OCI-LY7 (cell line): ENCODE results near the gene FAM171A2. TPM values are rescaled to one million over a fixed set of nuclear protein-coding genes. Genes with fewer than 3 reads are reported as not detected.

Source experiments
- BruUV-seq: library from RNA; stranded (reverse); fragments of 400-500 nt; replicated peaks from 2 replicates; lab custom pipeline; 2021; lab: Mats Ljungman, UMichigan
- CTCF ChIA-PET: fragments of 300-600 bp; sonication (Branson Sonifier 250); formaldehyde crosslinking; loops from one replicate; lab custom pipeline; 2022; ENCODE audit warnings: antibody characterized with exemption; ENCODE audit not compliant: unreplicated experiment; lab: Charles Lee
- POLR2A ChIA-PET: fragments of 300-600 bp; sonication (Branson Sonifier 250); formaldehyde crosslinking; loops from one replicate; lab custom pipeline; 2022; ENCODE audit warnings: antibody characterized with exemption; lab: Charles Lee
- DNase-seq: peaks from one replicate; pipeline ENCODE4 v3.0.0-alpha.2; 2015; ENCODE audit warnings: low spot score
- H2AFZ ChIP-seq: fragments of 200-600 bp; sonication (generic), shearing (Covaris generic); 2 replicates; pipeline ENCODE4 v1.6.1; 2014; ENCODE audit warnings: mild to moderate bottlenecking, antibody characterized with exemption, low read length, moderate library complexity
- H3K27ac ChIP-seq: fragments of 200-600 bp; sonication (generic); 2 replicates; pipeline ENCODE4 v1.5.1; 2014; ENCODE audit warnings: mixed run types, low read depth, mild to moderate bottlenecking, moderate library complexity, low read length, inconsistent platforms; ENCODE audit not compliant: poor library complexity, severe bottlenecking
- H3K36me3 ChIP-seq: fragments of 200-600 bp; sonication (generic); 2 replicates; pipeline ENCODE4 v1.6.1; 2014; ENCODE audit warnings: mild to moderate bottlenecking, antibody characterized with exemption, low read length, moderate library complexity, mixed read lengths; ENCODE audit not compliant: insufficient read depth
- H3K4me1 ChIP-seq: fragments of 200-600 bp; sonication (generic); 2 replicates; pipeline ENCODE4 v1.5.1; 2014; ENCODE audit warnings: mild to moderate bottlenecking, low read length; ENCODE audit not compliant: insufficient read depth, poor library complexity, severe bottlenecking
- H3K4me2 ChIP-seq: fragments of 200-600 bp; sonication (generic); 2 replicates; pipeline ENCODE4 v1.6.1; 2014; ENCODE audit warnings: mild to moderate bottlenecking, low read length
- H3K4me3 ChIP-seq: fragments of 200-600 bp; sonication (generic); 2 replicates; pipeline ENCODE4 v1.5.1; 2014; ENCODE audit warnings: mild to moderate bottlenecking, low read depth, low read length; ENCODE audit not compliant: poor library complexity, severe bottlenecking
- H3K79me2 ChIP-seq: fragments of 200-600 bp; sonication (generic); 2 replicates; pipeline ENCODE4 v1.6.1; 2016; ENCODE audit warnings: low read depth, mild to moderate bottlenecking, low read length, moderate library complexity, mixed read lengths; ENCODE audit not compliant: insufficient read depth
- H3K9me2 ChIP-seq: fragments of 200-600 bp; sonication (generic); 2 replicates; pipeline ENCODE4 v1.6.1; 2016; ENCODE audit warnings: mild to moderate bottlenecking, low read length, mixed read lengths; ENCODE audit not compliant: insufficient read depth
- H3K9me3 ChIP-seq: fragments of 200-600 bp; sonication (generic); 2 replicates; pipeline ENCODE4 v1.6.1; 2014; ENCODE audit warnings: mild to moderate bottlenecking, mixed run types, low read length, mixed read lengths
- H4K20me1 ChIP-seq: fragments of 200-600 bp; sonication (generic); 2 replicates; pipeline ENCODE4 v1.6.1; 2014; ENCODE audit warnings: mild to moderate bottlenecking, antibody characterized with exemption, low read length, moderate library complexity, mixed read lengths; ENCODE audit not compliant: insufficient read depth
- CTCF ChIP-seq: fragments of 200-600 bp; sonication (generic); conservative IDR thresholded peaks from 2 replicates; pipeline ENCODE4 v1.5.1; 2014; ENCODE audit warnings: mild to moderate bottlenecking, antibody characterized with exemption, low read length, moderate library complexity, mixed read lengths
- EZH2phosphoT487 ChIP-seq: fragments of 200-600 bp; sonication (generic); IDR thresholded peaks from 2 replicates; pipeline ENCODE4 v1.6.1; 2018; ENCODE audit warnings: low read depth, borderline replicate concordance, mild to moderate bottlenecking, mixed run types, antibody characterized with exemption, low read length, moderate library complexity, mixed read lengths
- intact Hi-C: fragments of 100-400 bp; cut with micrococcal nuclease; formaldehyde crosslinking; loops from one replicate; pipeline ENCODE4 v1.10.0; 2022; ENCODE audit not compliant: unreplicated experiment
- total RNA-seq, 2 experiments: library from RNA; depleted of rRNA in 1 of 2; stranded (reverse); fragments of >200 nt in 1 of 2; shearing (Covaris generic) in 1 of 2; gene quantifications; 2 replicates each; pipeline ENCODE4 v1.2.3, GENCODE V29; 2014 to 2022

Gene FAM171A2
- total RNA-seq, 2 experiments from 2014 or later: 3.4 to 4.6 TPM

- no peak overlapping the region for H3K4me3 ChIP-seq
- no peak for DNase-seq
- H4K20me1 ChIP-seq: no peaks in the 10 kb centered on the region
- BruUV-seq: no TSS peak
- H3K4me1 ChIP-seq: no peaks in the 10 kb centered on the region
- H2AFZ ChIP-seq: no peak overlapping the region
- peaks cover 41% of the 10 kb centered on the region for H3K36me3 ChIP-seq
- ChIA-PET CTCF (no interaction called here), POLR2A (no interaction called here)
- H3K27ac ChIP-seq: no peak overlapping the region
- no peaks in the 10 kb centered on the region for H3K79me2 ChIP-seq
- H3K9me2 ChIP-seq: no peaks in the 10 kb centered on the region
- H3K4me2 ChIP-seq: no peak overlapping the region
- no peaks in the 10 kb centered on the region for H3K9me3 ChIP-seq
- TF ChIP-seq CTCF: no peak
- no peak for TF ChIP-seq EZH2phosphoT487
- intact Hi-C loops: no loop called here
Measured at GRCh38 chr17:44318077-44318892, 45.4 kb downstream of the FAM171A2 start.

- BruUV-seq: no TSS peak
- intact Hi-C loops: no loop called here
- Histone ChIP-seq H2AFZ (no peak overlapping the region), H4K20me1 (no peaks in the 10 kb centered on the region), H3K9me3 (no peaks in the 10 kb centered on the region), H3K4me3 (no peak overlapping the region), H3K79me2 (no peaks in the 10 kb centered on the region), H3K9me2 (no peaks in the 10 kb centered on the region), H3K4me2 (no peak overlapping the region), H3K27ac (no peak overlapping the region), H3K4me1 (no peaks in the 10 kb centered on the region), H3K36me3 (peaks cover 35% of the 10 kb centered on the region)
- DNase-seq: no peak
- no peak for TF ChIP-seq CTCF
- TF ChIP-seq EZH2phosphoT487: no peak
- ChIA-PET CTCF (no interaction called here), POLR2A (no interaction called here)
Measured at GRCh38 chr17:44317545-44317944, 46.1 kb downstream of the FAM171A2 start.
